ENCODE data around the gene CPD. TPM values are rescaled to one million over a fixed set of nuclear protein-coding genes. Genes with fewer than 3 reads are reported as not detected.

Gene CPD
- total RNA-seq, 3 donors from 2014 or later, result 39.2 to 77.3 (median 74.7) TPM

- no peaks in the 10 kb centered on the region for H3K36me3 ChIP-seq (ENCODE audit: low read depth)
- no peak for ATAC-seq
- no peaks in the 10 kb centered on the region for H3K4me1 ChIP-seq (ENCODE audit: low read depth)
- no peak for DNase-seq
- H3K9me3 ChIP-seq, result no peaks in the 10 kb centered on the region
- no peak overlapping the region for H3K4me3 ChIP-seq
- TF ChIP-seq CTCF (IDR thresholded peaks at IDR 0.05), result no peak
- intact Hi-C loops (cut with DNase I, micrococcal nuclease), result no loop called here
These were observed 127.8 kb downstream of the CPD start for GRCh38 chr17:30506481-30506880.

GRCh38 chr17:30513346-30513745 lies 134.6 kb downstream of the CPD start:
- no peak for DNase-seq
- intact Hi-C loops (cut with DNase I, micrococcal nuclease), result no loop called here
- Histone ChIP-seq H3K36me3 (ENCODE audit: low read depth) (no peaks in the 10 kb centered on the region), H3K9me3 (no peaks in the 10 kb centered on the region), H3K4me3 (no peak overlapping the region), H3K4me1 (ENCODE audit: low read depth) (no peaks in the 10 kb centered on the region)
- no peak for TF ChIP-seq CTCF (IDR thresholded peaks at IDR 0.05)
- ATAC-seq, result no peak

- TF ChIP-seq CTCF (IDR thresholded peaks at IDR 0.05), result no peak
- no peak overlapping the region for H3K4me3 ChIP-seq
- peak; percentile 67 for ATAC-seq
- H3K9me3 ChIP-seq, result no peaks in the 10 kb centered on the region
- peak in 1 of 3 donors; percentile 4 for DNase-seq
- intact Hi-C loops (cut with DNase I, micrococcal nuclease), result no loop called here
- no peaks in the 10 kb centered on the region for H3K4me1 ChIP-seq (ENCODE audit: low read depth)
- H3K36me3 ChIP-seq (ENCODE audit: low read depth), result no peaks in the 10 kb centered on the region
These were observed 136.3 kb downstream of the CPD start for GRCh38 chr17:30514895-30515596.

GRCh38 chr17:30517786-30518185 lies 139.1 kb downstream of the CPD start:
- no peaks in the 10 kb centered on the region for H3K4me1 ChIP-seq (ENCODE audit: low read depth)
- no peaks in the 10 kb centered on the region for H3K9me3 ChIP-seq
- ATAC-seq (no peak), DNase-seq (no peak)
- no peaks in the 10 kb centered on the region for H3K36me3 ChIP-seq (ENCODE audit: low read depth)
- intact Hi-C loops (cut with DNase I, micrococcal nuclease), result no loop called here
- H3K4me3 ChIP-seq, result no peak overlapping the region
- TF ChIP-seq CTCF (IDR thresholded peaks at IDR 0.05), result no peak

GRCh38 chr17:30519166-30519565 lies 140.4 kb downstream of the CPD start:
- Histone ChIP-seq H3K36me3 (ENCODE audit: low read depth) (no peaks in the 10 kb centered on the region), H3K4me3 (no peak overlapping the region), H3K4me1 (ENCODE audit: low read depth) (no peaks in the 10 kb centered on the region), H3K9me3 (no peaks in the 10 kb centered on the region)
- intact Hi-C loops (cut with DNase I, micrococcal nuclease), result no loop called here
- no peak for ATAC-seq
- DNase-seq, result no peak
- no peak for TF ChIP-seq CTCF (IDR thresholded peaks at IDR 0.05)

Other genes with a start within 250 kb of the CPD start
- 1 to 10 TPM in 2 of 3 donors, under 1 TPM in 1; 0.32 to 1.8 (median 1.2) TPM for gene SLC6A4, start 143.2 kb upstream of the CPD start, total RNA-seq
- gene BLMH, start 87.0 kb upstream of the CPD start, total RNA-seq, result 10 to 100 TPM; 18.1 to 31.9 (median 22.0) TPM
- gene TMIGD1, start 44.9 kb upstream of the CPD start, total RNA-seq, result 100 to 1,000 TPM; 102 to 288 (median 119) TPM
- 10 to 100 TPM; 52.6 to 55.7 (median 53.1) TPM for gene GOSR1, start 98.5 kb downstream of the CPD start, total RNA-seq